Mucosa of rectum (tissue), 2 donors: ENCODE results near the gene WDR74.
A peak's percentile ranks its signal among the peaks of the same experiment; 100 is the strongest.

Experiments used
- H3K27ac ChIP-seq, 2 donors: one replicate each; pipeline ENCODE4 v1.7.0; 2013; ENCODE audit warnings: inconsistent platforms in 2 of 2, low read depth in 2 of 2, low read length in 2 of 2
- H3K27me3 ChIP-seq, 2 donors: one replicate each; pipeline ENCODE4 v1.7.0; 2013; ENCODE audit warnings: low read length in 2 of 2; ENCODE audit not compliant: control insufficient read depth in 2 of 2, insufficient read depth in 2 of 2
- H3K36me3 ChIP-seq, 2 donors: one replicate each; pipeline ENCODE4 v1.7.0; 2013; ENCODE audit warnings: low read length in 2 of 2; ENCODE audit not compliant: control insufficient read depth in 2 of 2, insufficient read depth in 2 of 2
- H3K4me1 ChIP-seq, 2 donors: one replicate each; pipeline ENCODE4 v1.7.0; 2013; ENCODE audit warnings: low read length in 2 of 2, mild to moderate bottlenecking in 1 of 2; ENCODE audit not compliant: control insufficient read depth in 2 of 2, insufficient read depth in 2 of 2
- H3K4me3 ChIP-seq, 2 donors: one replicate each; pipeline ENCODE4 v1.7.0; 2013; ENCODE audit warnings: low read length in 2 of 2
- H3K9ac ChIP-seq, 2 donors: one replicate each; pipeline ENCODE4 v1.7.0; 2013; ENCODE audit warnings: low read length in 2 of 2, low read depth in 1 of 2, mild to moderate bottlenecking in 1 of 2
- H3K9me3 ChIP-seq, 2 donors: one replicate each; pipeline ENCODE4 v1.7.0; 2013; ENCODE audit warnings: low read length in 2 of 2; ENCODE audit not compliant: control insufficient read depth in 2 of 2
- donor health status: healthy.
- donor health status: Normal muscosa, but diverticular disease.

The WDR74 gene

DNA sequence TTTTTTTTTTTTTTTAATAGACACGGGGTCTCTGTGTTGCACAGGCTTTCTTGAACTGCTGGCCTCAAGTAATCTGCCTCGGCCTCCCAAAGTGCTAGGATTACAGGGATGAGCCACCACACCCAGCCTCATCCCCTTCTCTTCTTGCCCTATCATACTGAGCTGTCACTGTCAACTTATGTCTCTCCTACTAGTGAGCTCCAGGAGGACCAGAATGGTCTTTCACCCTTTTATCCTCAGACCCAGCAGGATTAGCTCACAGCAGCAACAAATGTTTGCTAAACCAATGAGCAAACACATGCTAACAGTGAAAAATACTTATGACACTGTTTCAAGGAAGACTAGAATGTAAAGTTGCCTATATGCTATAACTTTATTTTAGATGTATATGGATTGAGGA lies 27.7 kb downstream of the WDR74 start:
- H3K4me1 ChIP-seq: no peaks in the 10 kb centered on the region
- H3K27me3 ChIP-seq: no peaks in the 10 kb centered on the region
- no peak overlapping the region for H3K27ac ChIP-seq
- no peaks in the 10 kb centered on the region for H3K9me3 ChIP-seq
- no peak overlapping the region for H3K9ac ChIP-seq
- no peak overlapping the region for H3K4me3 ChIP-seq
- peaks cover 2 to 9% of the 10 kb centered on the region in 2 donors for H3K36me3 ChIP-seq

DNA sequence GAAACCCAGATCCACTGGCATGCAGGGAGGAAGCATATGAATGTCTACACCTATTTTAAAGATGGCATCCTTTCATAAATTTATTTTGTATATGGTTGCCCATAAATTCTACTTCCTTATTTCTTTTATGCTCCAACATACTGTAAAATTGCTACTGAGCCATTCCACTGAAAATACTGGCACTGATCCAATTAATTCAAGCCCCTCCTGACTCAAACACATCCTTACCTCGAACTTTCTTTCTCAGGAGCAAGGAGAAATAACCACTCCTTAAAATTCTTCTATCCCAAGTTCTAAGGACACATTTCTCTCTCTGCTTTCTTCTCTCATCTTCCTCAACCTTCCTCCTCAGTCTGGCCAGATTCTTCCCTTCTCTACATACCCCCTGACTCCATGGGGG lies 28.6 kb downstream of the WDR74 start:
- H3K27ac ChIP-seq: no peak overlapping the region

DNA sequence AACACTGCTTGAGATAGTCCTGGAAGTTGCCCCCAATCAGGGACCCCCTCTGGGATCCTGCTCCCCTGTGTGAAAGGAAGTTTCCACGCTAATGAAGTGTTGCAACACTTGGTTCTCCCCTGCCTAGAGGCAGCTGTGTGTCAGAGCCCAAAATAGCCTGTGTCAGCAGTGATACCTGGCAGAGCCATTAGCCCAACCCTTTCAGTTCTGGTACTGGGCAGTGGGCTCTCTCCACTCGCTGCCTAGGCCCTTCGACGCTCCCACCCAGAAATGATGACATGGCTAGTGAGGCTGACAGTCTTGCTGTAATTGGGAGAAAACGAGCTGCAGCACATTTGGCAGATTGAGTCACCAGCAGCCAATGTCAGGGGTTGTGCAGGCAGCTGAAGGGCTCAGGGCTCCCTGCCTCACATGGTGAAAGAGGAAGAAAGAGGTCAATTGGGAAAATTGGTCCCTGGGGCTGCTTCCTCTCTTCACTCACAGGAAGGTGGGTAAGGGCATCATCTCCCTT lies 32.7 kb downstream of the WDR74 start:
- no peak overlapping the region for H3K27ac ChIP-seq
- H3K4me3 ChIP-seq: no peak overlapping the region
- peaks cover 12 to 19% of the 10 kb centered on the region in 2 donors for H3K36me3 ChIP-seq
- no peaks in the 10 kb centered on the region for H3K9me3 ChIP-seq
- peaks cover 9 to 19% of the 10 kb centered on the region in 2 donors for H3K4me1 ChIP-seq
- H3K9ac ChIP-seq: no peak overlapping the region
- no peaks in the 10 kb centered on the region for H3K27me3 ChIP-seq

More for the DNA sequence above, 28.6 kb downstream of the WDR74 start:
- Histone ChIP-seq H3K27me3 (no peaks in the 10 kb centered on the region), H3K9ac (no peak overlapping the region), H3K9me3 (no peaks in the 10 kb centered on the region), H3K4me1 (peaks cover 0 to under 1% of the 10 kb centered on the region in 2 donors), H3K36me3 (peaks cover 2 to 6% of the 10 kb centered on the region in 2 donors), H3K4me3 (no peak overlapping the region)

DNA sequence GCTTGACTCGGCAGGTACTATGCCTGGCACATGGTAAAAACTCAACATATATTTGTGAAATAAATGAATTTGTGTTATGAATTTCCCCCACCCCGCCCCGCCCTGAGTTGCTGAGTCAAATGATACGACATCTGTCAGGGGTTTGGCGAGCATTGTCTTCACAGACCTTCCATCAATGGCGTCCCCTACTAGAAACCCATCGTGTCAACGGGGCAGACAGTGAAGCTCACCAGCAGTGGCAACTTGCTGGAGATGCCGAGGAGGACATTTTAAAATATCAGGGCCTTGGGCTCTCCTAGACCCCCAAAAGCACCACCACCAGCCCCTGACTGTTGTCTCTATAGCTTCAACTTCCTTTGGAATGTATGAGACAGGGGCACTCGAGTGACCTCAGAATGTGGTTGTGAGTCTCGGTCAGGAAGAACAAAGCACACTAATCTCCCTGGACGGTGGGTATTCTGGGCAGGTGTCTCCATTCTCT lies 33.4 kb downstream of the WDR74 start:
- H3K27ac ChIP-seq: peak overlapping the region in 1 of 2 donors; percentile 94
- no peaks in the 10 kb centered on the region for H3K27me3 ChIP-seq
- peak overlapping the region; percentile 88 to 92 for H3K4me3 ChIP-seq
- peak overlapping the region; percentile 76 to 94 for H3K9ac ChIP-seq
- H3K4me1 ChIP-seq: peaks cover 9 to 19% of the 10 kb centered on the region in 2 donors
- H3K9me3 ChIP-seq: no peaks in the 10 kb centered on the region
- H3K36me3 ChIP-seq: peaks cover 19 to 26% of the 10 kb centered on the region in 2 donors

DNA sequence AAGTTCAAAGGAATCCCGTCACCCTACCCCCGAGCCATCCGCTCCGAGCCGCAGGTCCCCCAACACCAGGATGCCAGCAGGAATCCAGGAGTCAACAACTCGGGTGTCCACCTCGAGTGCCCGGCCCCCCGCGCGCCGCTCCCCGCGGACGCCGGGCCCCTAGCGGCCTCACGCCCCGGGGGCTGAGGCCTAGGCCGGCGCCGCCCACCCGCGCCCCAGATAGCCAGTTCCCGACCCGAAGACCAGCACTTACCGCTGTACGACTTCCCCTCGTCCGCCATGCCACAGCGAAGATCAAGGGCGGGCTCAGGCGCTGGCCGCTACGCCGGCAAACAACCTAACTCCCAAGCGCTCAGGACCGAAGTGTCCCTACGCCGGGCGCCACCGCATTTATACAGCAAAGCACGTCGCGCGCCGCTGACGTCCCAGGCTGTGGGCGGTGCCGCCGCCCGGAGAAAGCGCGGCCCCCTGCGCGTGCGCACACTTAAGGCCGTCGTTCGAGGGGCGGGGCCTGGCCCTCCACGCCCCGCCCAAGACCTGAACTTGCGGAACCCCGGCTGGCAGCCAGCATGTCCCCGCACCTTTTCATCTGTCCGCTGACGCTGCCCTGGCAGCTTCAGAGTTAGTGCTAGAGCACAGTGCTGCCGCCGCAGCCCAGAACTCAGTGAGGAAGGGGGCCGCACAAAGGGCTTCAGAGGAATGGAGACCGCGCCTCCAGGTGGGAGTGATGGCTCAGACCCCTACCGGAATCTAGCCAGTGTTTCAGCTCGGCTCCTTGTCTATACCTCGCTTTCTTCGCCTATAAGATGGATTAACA lies 34.1 kb downstream of the WDR74 start, which contains the start of gene NXF1:
NXF1 (minus strand) TSS at position 365 of the 817 bp plus-strand sequence; CDS start at position 281, 84 bp downstream.
- H3K9ac ChIP-seq: peak within 1 kb of the TSS; percentile 89 to 94
- H3K9me3 ChIP-seq: no peaks in the 10 kb centered on the region
- peak within 1 kb of the TSS; percentile 82 to 94 for H3K27ac ChIP-seq
- peaks cover 9 to 19% of the 10 kb centered on the region in 2 donors for H3K4me1 ChIP-seq
- H3K4me3 ChIP-seq: peak within 1 kb of the TSS; percentile 88 to 92
- peaks cover 23 to 31% of the 10 kb centered on the region in 2 donors for H3K36me3 ChIP-seq
- no peaks in the 10 kb centered on the region for H3K27me3 ChIP-seq

DNA sequence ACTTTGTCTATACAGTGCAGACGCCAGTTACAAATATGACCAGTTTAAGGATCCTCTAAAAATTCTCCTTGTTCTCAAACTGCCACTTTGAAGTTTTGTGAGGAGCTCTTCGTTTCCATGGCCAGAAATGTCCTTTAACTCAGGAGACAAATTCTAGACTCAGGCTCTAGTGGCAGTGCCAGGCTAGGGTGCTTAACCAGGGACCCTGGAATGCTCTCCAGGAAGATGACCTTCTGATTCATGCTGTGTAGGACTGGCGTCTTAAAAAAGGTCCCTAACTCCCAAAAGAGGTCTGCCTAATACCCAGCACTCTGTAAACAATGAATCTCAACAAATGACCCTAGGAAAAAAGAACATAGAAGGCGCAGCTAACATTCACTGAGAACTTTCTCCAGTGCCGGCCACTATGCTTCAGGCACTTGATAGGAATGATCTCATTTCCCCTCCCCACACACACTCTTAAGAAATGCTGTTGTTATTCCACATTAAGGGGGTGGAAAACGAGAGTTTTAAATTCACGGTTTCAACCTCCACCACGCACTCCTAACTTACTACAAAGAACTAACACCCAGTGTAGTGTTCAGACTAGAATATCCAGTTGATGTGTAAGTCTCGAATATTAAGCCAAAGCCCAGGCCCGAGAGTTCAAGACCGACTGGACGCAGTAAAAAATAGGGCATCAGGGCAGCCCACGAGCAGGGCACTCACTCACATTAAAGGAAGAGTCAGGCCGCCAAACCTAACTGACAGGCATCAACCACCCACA lies 34.9 kb downstream of the WDR74 start:
- H3K36me3 ChIP-seq: peaks cover 31 to 39% of the 10 kb centered on the region in 2 donors

DNA sequence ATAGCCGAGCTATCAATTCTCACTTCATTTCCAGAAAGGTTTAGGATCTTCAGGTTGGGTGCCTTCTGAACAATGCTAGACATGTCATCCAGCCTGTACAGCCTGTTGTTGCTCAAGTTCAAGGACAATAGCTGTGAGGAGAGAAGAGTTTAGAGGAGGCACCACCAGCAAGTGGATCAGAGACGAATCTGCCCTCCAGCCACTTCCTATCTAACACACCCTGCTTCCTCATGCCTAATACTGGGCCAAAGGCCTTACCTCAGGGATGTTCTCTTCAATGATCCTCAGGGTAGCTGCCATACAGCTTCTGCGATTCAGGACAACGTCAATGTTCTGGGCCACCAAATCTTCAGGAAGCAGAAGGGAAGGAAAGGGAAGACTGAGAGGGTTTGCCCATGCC lies 38.3 kb downstream of the WDR74 start:
- H3K9ac ChIP-seq: no peak overlapping the region

More for the DNA sequence above, 34.9 kb downstream of the WDR74 start:
- H3K9ac ChIP-seq: peak overlapping the region; percentile 89 to 94
- no peaks in the 10 kb centered on the region for H3K9me3 ChIP-seq
- H3K4me3 ChIP-seq: peak overlapping the region; percentile 88 to 92
- no peaks in the 10 kb centered on the region for H3K27me3 ChIP-seq
- peaks cover 9 to 19% of the 10 kb centered on the region in 2 donors for H3K4me1 ChIP-seq
- H3K27ac ChIP-seq: peak overlapping the region; percentile 82 to 94

DNA sequence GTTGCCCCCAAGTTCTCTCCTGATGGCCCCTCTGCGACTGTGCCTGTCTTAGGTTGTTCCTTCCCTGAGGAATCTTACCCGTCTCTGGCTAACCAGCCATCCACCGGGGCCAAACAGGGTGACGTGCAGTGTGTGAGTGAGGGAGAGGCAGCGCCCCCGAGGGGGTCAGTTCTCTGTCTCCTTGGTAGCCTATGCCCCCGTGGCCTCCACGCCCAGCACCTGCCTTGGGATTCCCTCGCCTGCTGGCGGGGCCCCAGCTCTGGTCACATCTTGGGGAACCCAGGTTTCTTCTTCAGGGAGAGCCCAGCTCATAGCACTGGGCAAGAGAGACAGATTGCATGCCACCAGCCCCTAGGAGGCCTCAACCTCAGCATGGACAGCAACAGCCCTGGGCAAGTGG lies 39.9 kb downstream of the WDR74 start:
- no peaks in the 10 kb centered on the region for H3K27me3 ChIP-seq
- no peaks in the 10 kb centered on the region for H3K9me3 ChIP-seq
- H3K4me1 ChIP-seq: peaks cover 8 to 13% of the 10 kb centered on the region in 2 donors
- H3K9ac ChIP-seq: no peak overlapping the region
- H3K36me3 ChIP-seq: peaks cover 70 to 76% of the 10 kb centered on the region in 2 donors
- no peak overlapping the region for H3K4me3 ChIP-seq
- no peak overlapping the region for H3K27ac ChIP-seq

More for the DNA sequence above, 38.3 kb downstream of the WDR74 start:
- H3K4me1 ChIP-seq: peaks cover 9 to 19% of the 10 kb centered on the region in 2 donors
- no peak overlapping the region for H3K27ac ChIP-seq
- H3K9me3 ChIP-seq: no peaks in the 10 kb centered on the region
- H3K36me3 ChIP-seq: peaks cover 56 to 63% of the 10 kb centered on the region in 2 donors
- H3K4me3 ChIP-seq: no peak overlapping the region
- no peaks in the 10 kb centered on the region for H3K27me3 ChIP-seq

DNA sequence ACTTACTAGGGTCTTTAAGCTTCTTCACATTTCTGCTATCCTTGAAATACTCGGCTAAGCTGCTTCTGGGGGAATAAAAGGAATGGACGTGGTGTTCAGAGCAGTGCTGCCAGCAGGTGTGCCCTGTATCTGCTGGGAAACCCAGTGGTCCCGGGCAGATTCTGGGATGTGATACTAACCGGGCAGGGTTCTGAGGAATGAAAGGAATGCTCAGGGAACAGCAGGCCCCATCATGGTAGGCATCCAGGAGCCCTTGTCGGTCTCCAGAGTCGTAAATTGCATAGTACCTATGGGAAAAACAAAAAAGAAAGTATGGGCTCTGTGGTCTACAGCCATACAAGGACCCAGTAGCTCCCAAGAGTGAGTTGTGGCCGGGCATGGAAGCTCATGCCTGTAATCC lies 43.1 kb downstream of the WDR74 start:
- Histone ChIP-seq H3K27ac (no peak overlapping the region), H3K27me3 (no peaks in the 10 kb centered on the region), H3K36me3 (peaks cover 63 to 68% of the 10 kb centered on the region in 2 donors), H3K4me1 (peaks cover 8 to 11% of the 10 kb centered on the region in 2 donors), H3K4me3 (no peak overlapping the region), H3K9ac (no peak overlapping the region), H3K9me3 (no peaks in the 10 kb centered on the region)
